HG03066 (cell line): ENCODE data around the gene DBN1.
A peak's percentile ranks its signal among the peaks of the same experiment; 100 is the strongest.

Experiments used
- ATAC-seq: cut with Tn5 transposase; IDR thresholded peaks from one replicate; pipeline ENCODE4 v1.9.1; 2021; ENCODE audit warnings: low read depth; ENCODE audit not compliant: unreplicated experiment

Gene DBN1

GRCh38 chr5:177412603-177413233 is 60.7 kb downstream of the DBN1 start:
- peak; percentile 70 for ATAC-seq

GRCh38 chr5:177410575-177410974 is 62.9 kb downstream of the DBN1 start:
- no peak for ATAC-seq

- ATAC-seq = no peak
Observed at GRCh38 chr5:177409043-177409801, 64.2 kb downstream of the DBN1 start, which contains the start of gene F12. Gene F12, minus strand, starts transcription at chr5:177409564. Its CDS starts 37 bp downstream, at chr5:177409527.
